Measurements from ENCODE around the gene TUBGCP4. TPM values are rescaled to one million over a fixed set of nuclear protein-coding genes. Genes with fewer than 3 reads are reported as not detected.

TUBGCP4 gene
- total RNA-seq, 4 donors from 2014 or later = 9.3 to 17.0 (median 14.1) TPM

DNA sequence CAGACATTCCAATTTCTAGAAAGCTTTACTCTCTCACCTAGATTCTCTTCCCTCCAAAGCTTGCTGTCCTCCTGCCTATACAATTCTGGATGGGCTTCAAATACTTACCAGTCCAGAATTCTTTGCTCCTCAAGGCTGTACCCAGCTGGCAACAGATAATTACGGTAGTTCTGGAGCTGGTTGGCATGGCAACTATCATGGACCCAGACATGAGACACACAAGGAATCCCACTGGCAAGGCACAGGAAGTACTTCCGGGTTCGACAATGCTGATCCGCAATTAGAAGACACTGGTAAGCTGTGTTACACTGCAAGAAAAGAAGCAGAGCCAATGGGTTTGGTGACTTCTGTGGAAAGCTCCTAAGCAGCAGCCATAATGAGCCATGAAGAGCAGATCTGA, 37.9 kb downstream of the TUBGCP4 start:
- intact Hi-C loops (cut with DNase I) = no loop called here
- Histone ChIP-seq H3K4me1 (peaks cover 0 to 3% (median 0%) of the 10 kb centered on the region in 4 donors), H3K36me3 (peaks cover 48 to 98% (median 91%) of the 10 kb centered on the region in 4 donors), H3K4me3 (no peak overlapping the region), H3K9me3 (no peaks in the 10 kb centered on the region), H3K27ac (replicated peaks in 1 of 4) (no peak overlapping the region), H3K27me3 (no peaks in the 10 kb centered on the region)
- no peak for DNase-seq (ENCODE audit: extremely low spot score)
- 89% methylated on average over 1 of the region's 4 CpGs for WGBS
- TF ChIP-seq POLR2A (IDR thresholded peaks at IDR 0.05; ENCODE audit: low read depth) = no peak
- TF ChIP-seq POLR2AphosphoS5 (IDR thresholded peaks at IDR 0.05) = no peak
- no peak for TF ChIP-seq EP300 (IDR thresholded peaks at IDR 0.05)
- TF ChIP-seq, protein P1, sequence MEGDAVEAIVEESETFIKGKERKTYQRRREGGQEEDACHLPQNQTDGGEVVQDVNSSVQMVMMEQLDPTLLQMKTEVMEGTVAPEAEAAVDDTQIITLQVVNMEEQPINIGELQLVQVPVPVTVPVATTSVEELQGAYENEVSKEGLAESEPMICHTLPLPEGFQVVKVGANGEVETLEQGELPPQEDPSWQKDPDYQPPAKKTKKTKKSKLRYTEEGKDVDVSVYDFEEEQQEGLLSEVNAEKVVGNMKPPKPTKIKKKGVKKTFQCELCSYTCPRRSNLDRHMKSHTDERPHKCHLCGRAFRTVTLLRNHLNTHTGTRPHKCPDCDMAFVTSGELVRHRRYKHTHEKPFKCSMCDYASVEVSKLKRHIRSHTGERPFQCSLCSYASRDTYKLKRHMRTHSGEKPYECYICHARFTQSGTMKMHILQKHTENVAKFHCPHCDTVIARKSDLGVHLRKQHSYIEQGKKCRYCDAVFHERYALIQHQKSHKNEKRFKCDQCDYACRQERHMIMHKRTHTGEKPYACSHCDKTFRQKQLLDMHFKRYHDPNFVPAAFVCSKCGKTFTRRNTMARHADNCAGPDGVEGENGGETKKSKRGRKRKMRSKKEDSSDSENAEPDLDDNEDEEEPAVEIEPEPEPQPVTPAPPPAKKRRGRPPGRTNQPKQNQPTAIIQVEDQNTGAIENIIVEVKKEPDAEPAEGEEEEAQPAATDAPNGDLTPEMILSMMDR (IDR thresholded peaks at IDR 0.05) = no peak

DNA sequence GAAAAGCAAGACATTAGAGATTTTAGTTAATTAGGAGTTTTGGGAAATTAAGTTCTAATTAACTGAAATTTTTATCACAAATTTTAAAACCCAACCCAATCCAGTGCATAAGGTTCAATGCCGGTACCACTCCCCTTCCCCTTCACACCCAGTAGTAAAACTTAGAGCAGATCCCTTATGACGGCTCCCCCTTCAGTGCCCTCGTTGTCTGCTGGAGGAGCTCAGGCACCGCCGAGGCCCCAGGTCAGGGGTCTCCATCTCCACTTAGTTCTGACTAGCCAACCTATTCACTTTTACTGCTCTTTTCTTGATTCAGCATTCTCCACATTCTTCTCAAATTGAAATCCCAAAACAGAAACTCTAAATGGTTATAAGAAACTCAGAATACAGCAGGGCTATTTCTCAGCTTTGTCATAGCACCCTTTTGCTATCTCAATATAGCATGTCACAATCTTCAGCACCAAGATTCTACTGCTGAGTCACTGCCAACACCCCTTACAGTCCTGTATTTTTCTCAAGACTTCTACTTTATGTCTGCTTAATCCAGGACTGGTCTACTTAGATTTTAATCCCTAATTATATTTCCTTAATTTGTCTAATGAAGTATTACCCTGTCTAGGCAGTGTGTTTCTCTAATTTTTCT, 39.8 kb downstream of the TUBGCP4 start:
- intact Hi-C loops (cut with DNase I) = no loop called here
- TF ChIP-seq POLR2A (IDR thresholded peaks at IDR 0.05; ENCODE audit: low read depth) = no peak
- TF ChIP-seq EP300 (IDR thresholded peaks at IDR 0.05) = no peak
- TF ChIP-seq, protein P1 (IDR thresholded peaks at IDR 0.05) = no peak
- no peak overlapping the region for H3K4me3 ChIP-seq
- H3K9me3 ChIP-seq = no peaks in the 10 kb centered on the region
- no peak for DNase-seq (ENCODE audit: extremely low spot score)
- WGBS = 84% methylated on average over 5 of the region's 5 CpGs
- peaks cover 0 to 3% (median 0%) of the 10 kb centered on the region in 4 donors for H3K4me1 ChIP-seq
- no peak overlapping the region for H3K27ac ChIP-seq (replicated peaks in 1 of 4)
- no peaks in the 10 kb centered on the region for H3K27me3 ChIP-seq
- peaks cover 48 to 98% (median 91%) of the 10 kb centered on the region in 4 donors for H3K36me3 ChIP-seq

GRCh38 chr15:43412096-43412495, 41.2 kb downstream of the TUBGCP4 start:
- Histone ChIP-seq H3K27me3 (no peaks in the 10 kb centered on the region), H3K27ac (replicated peaks in 1 of 4) (no peak overlapping the region), H3K4me1 (no peaks in the 10 kb centered on the region), H3K4me3 (no peak overlapping the region), H3K36me3 (peaks cover 40 to 99% (median 91%) of the 10 kb centered on the region in 4 donors), H3K9me3 (no peaks in the 10 kb centered on the region)
- DNase-seq (ENCODE audit: extremely low spot score) = no peak
- intact Hi-C loops (cut with DNase I) = no loop called here
- WGBS = 100% methylated on average over 1 of the region's 1 CpG
- TF ChIP-seq POLR2A (IDR thresholded peaks at IDR 0.05; ENCODE audit: low read depth) = no peak
- TF ChIP-seq EP300 (IDR thresholded peaks at IDR 0.05) = no peak
- no peak for TF ChIP-seq POLR2AphosphoS5 (IDR thresholded peaks at IDR 0.05)
- TF ChIP-seq, protein P1 (IDR thresholded peaks at IDR 0.05) = no peak

DNA sequence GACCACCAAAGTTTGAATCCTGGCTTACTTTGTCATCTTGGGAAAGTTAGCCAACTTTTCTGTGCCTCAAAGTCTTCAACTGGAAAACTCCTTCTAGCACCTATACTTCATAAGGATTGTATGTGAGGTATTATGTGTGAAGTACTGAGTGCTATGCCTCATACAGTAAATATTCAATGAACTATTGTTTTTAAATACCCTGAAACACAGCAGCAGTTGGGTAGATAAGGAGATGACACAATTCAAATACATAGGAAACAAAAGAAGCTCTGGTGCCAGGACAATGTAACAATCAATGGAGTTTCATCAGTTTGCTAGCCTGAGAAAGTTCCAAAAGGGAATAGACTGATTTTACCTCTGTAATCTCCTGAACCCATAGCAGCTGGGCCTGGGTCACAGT, 43.3 kb downstream of the TUBGCP4 start:
- DNase-seq (ENCODE audit: extremely low spot score) = no peak
- H3K9me3 ChIP-seq = no peaks in the 10 kb centered on the region
- H3K27ac ChIP-seq (replicated peaks in 1 of 4) = no peak overlapping the region
- peaks cover 22 to 95% (median 78%) of the 10 kb centered on the region in 4 donors for H3K36me3 ChIP-seq
- no peaks in the 10 kb centered on the region for H3K4me1 ChIP-seq
- H3K27me3 ChIP-seq = no peaks in the 10 kb centered on the region
- intact Hi-C loops (cut with DNase I) = no loop called here
- TF ChIP-seq POLR2A (IDR thresholded peaks at IDR 0.05; ENCODE audit: low read depth) (no peak), EP300 (IDR thresholded peaks at IDR 0.05) (no peak), POLR2AphosphoS5 (IDR thresholded peaks at IDR 0.05) (no peak)
- TF ChIP-seq, protein P1 (IDR thresholded peaks at IDR 0.05) = no peak
- H3K4me3 ChIP-seq = no peak overlapping the region

GRCh38 chr15:43420435-43420834, 49.5 kb downstream of the TUBGCP4 start:
- Histone ChIP-seq H3K27ac (replicated peaks in 1 of 4) (no peak overlapping the region), H3K4me3 (no peak overlapping the region), H3K9me3 (no peaks in the 10 kb centered on the region), H3K27me3 (no peaks in the 10 kb centered on the region), H3K36me3 (peaks cover 17 to 89% (median 77%) of the 10 kb centered on the region in 4 donors), H3K4me1 (no peaks in the 10 kb centered on the region)
- no peak for DNase-seq (ENCODE audit: extremely low spot score)
- 82% methylated on average over 10 of the region's 10 CpGs for WGBS
- intact Hi-C loops (cut with DNase I) = no loop called here
- TF ChIP-seq EP300 (IDR thresholded peaks at IDR 0.05) (no peak), POLR2AphosphoS5 (IDR thresholded peaks at IDR 0.05) (no peak), POLR2A (IDR thresholded peaks at IDR 0.05; ENCODE audit: low read depth) (no peak)
- TF ChIP-seq, protein P1 (IDR thresholded peaks at IDR 0.05) = no peak
